ENCODE results near the gene SRSF3.
A peak's percentile ranks its signal among the peaks of the same experiment; 100 is the strongest.
"Not testable (repeated sequence)": the region's sequence is repeated elsewhere in the genome, so short reads cannot be mapped to it uniquely, and the experiment has no call there.

Gene SRSF3

GRCh38 chr6:36594029-36594815 is at the start of gene SRSF3:
TSS of gene SRSF3 (plus strand) at chr6:36594362. CDS start at chr6:36596763, 2,401 bp downstream.
- peak; percentile 97 for DNase-seq

GRCh38 chr6:36545767-36546307 is 48.3 kb upstream of the SRSF3 start:
- no peak for DNase-seq

GRCh38 chr6:36546308-36546919 is 47.7 kb upstream of the SRSF3 start:
- no peak for DNase-seq

GRCh38 chr6:36546920-36547645 is 47.1 kb upstream of the SRSF3 start, which contains the start of gene STK38:
TSS of gene STK38 (minus strand) at chr6:36547479. CDS start at chr6:36540202, 7,277 bp downstream.
- DNase-seq = peak; percentile 30

- DNase-seq = no peak
These were observed 46.3 kb upstream of the SRSF3 start for GRCh38 chr6:36547646-36548400.

GRCh38 chr6:36548401-36548743 is 45.8 kb upstream of the SRSF3 start:
- DNase-seq = no peak

- DNase-seq = no peak
These were observed 43.6 kb upstream of the SRSF3 start for GRCh38 chr6:36550473-36551000.

- DNase-seq = no peak
These were observed 38.4 kb upstream of the SRSF3 start for GRCh38 chr6:36555750-36556252.

- no peak for DNase-seq
These were observed 37.9 kb upstream of the SRSF3 start for GRCh38 chr6:36556281-36556680.

GRCh38 chr6:36559011-36559793 is 35.0 kb upstream of the SRSF3 start:
- DNase-seq = no peak

GRCh38 chr6:36560822-36561221 is 33.3 kb upstream of the SRSF3 start:
- no peak for DNase-seq

- DNase-seq = no peak
These were observed 30.8 kb upstream of the SRSF3 start for GRCh38 chr6:36563237-36563927.

GRCh38 chr6:36563928-36564284 is 30.3 kb upstream of the SRSF3 start:
- DNase-seq = no peak

GRCh38 chr6:36566418-36566905 is 27.7 kb upstream of the SRSF3 start:
- no peak for DNase-seq

- DNase-seq = no peak
These were observed 23.9 kb upstream of the SRSF3 start for GRCh38 chr6:36570264-36570663.

- DNase-seq = no peak
These were observed 22.8 kb upstream of the SRSF3 start for GRCh38 chr6:36571122-36572043.

GRCh38 chr6:36572353-36573311 is 21.5 kb upstream of the SRSF3 start:
- not testable (repeated sequence) for DNase-seq

- DNase-seq = no peak
These were observed 19.5 kb upstream of the SRSF3 start for GRCh38 chr6:36574679-36575078.

Measured in NCI-H1048 (cell line).